HG03521 (cell line): ENCODE data around the gene GRID1.
"Not testable (repeated sequence)": the region's sequence is repeated elsewhere in the genome, so short reads cannot be mapped to it uniquely, and the experiment has no call there.

Experiments
- ATAC-seq: cut with Tn5 transposase; IDR thresholded peaks from one replicate; pipeline ENCODE4 v1.9.1; 2021; ENCODE audit warnings: mild to moderate bottlenecking, moderate library complexity; ENCODE audit not compliant: unreplicated experiment

GRID1 gene

GRCh38 chr10:85719408-85719807 lies 647.2 kb downstream of the GRID1 start:
- no peak for ATAC-seq

DNA sequence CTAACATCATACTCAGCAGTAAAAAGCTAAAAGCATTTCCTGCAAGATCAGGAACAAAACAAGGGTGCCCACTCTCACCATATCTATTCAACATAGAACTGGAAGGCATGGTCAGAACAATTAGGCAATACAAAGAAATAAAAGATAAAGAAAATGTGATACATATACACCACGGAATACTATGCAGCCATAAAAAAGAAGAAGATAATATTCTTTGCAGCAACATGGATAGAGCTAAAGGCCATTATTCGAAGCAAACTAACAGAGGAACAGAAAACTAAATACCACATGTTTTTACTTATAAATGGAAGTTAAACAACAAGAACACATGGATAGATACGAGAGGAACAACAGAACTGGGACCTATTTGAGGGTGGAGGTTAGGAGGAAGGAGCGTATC lies 652.7 kb downstream of the GRID1 start:
- ATAC-seq = no peak

DNA sequence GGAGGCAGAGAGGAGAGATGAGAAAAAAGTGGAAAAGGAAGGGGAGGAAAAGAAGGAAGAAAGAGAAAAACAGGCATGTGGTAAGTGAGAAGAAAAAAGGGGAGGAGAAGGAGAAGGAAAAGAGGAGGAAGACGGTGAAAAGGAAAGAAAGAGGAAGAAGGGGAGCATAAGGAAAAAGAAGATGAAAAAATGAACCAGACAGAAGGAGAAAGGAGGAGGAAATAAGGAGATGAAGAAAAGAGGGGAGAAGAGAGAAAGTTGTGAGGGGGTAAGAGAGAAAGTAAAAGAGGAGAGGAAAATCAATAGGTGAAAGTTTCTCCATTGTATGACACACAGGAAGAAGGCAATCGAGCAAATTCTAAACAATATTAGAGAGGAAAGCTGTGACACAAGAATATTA lies 663.8 kb downstream of the GRID1 start:
- ATAC-seq = no peak

- ATAC-seq = not testable (repeated sequence)
These were observed 667.5 kb downstream of the GRID1 start for GRCh38 chr10:85699066-85699465.

DNA sequence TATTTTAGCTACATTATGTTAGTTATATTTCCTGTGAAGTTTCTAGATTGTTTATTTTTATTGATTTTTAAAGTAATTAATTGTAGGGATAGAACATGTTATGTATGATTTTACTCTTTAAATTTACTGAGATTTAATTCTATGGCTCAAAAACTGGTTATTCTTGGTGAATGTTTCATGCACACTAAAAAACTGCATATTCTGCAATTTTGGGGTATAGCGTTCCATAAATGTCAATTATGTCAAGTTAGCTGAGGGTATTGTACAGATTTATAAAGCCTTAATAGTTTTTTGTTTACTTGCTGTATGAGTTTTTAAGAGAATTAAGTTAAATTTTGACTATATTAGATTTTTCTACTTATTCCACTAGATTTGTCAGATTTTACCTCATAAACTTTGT lies 669.7 kb downstream of the GRID1 start:
- ATAC-seq = no peak

GRCh38 chr10:85682621-85683020 lies 684.0 kb downstream of the GRID1 start:
- no peak for ATAC-seq

DNA sequence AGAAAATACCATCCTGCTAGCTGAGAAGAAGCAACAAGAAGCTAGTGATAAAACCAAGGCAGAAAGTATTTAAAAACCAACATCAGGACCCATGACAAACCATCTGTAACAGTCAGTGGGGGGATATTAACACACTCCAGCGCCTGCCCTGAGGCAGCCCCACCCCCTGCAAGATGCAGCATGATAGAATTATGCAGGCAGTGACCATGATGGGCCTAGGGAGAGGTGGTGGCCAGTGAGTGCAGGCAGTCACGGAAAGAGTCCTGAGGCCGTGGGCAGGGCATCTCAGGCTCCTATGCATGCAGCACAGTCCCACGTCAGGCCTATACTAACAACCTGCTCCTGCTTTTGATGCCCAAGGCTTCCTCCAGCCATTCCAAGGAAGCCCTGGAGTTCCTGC lies 686.9 kb downstream of the GRID1 start:
- ATAC-seq = no peak

DNA sequence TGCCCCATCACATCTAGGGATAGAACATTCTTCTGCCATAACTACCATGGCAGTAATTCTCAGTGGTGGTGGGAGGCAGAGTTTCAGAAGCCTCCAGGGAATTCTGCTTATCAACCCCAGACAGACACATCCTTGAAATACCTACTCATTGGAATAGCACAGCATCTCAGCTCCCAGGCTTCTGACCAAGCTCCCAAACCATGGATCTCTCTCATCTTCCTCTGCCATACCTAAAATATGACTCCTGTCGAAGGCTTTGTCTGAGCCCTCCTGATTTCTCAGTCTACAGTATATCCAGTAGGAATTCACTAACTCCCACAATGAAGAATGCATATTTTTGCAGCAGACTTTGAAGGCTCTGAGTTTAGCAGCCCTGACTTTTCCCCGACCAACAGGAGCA lies 687.5 kb downstream of the GRID1 start:
- ATAC-seq = no peak

GRCh38 chr10:85674851-85675250 lies 691.7 kb downstream of the GRID1 start:
- ATAC-seq = no peak

GRCh38 chr10:85673270-85673669 lies 693.3 kb downstream of the GRID1 start:
- no peak for ATAC-seq

- ATAC-seq = no peak
These were observed 695.1 kb downstream of the GRID1 start for GRCh38 chr10:85671530-85671929.

DNA sequence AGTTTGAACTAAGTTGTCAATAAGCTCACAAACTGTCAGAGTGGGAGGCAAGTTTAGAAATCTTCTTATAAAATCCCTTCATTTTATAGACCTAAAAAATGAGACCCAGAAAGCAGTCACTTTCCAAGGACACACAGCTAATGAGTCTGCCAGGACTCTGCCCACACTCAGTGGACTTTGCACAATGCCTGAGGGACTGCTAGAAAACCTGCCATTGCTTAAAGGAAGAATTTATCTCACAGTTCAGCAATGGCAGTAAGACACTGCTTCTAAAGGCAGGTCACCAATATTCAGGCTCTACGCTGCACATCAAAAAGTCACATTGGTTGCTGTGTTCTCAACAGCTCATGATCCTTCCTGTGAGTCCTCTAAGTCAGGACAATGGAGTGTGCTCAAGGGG lies 698.1 kb downstream of the GRID1 start:
- ATAC-seq = no peak

DNA sequence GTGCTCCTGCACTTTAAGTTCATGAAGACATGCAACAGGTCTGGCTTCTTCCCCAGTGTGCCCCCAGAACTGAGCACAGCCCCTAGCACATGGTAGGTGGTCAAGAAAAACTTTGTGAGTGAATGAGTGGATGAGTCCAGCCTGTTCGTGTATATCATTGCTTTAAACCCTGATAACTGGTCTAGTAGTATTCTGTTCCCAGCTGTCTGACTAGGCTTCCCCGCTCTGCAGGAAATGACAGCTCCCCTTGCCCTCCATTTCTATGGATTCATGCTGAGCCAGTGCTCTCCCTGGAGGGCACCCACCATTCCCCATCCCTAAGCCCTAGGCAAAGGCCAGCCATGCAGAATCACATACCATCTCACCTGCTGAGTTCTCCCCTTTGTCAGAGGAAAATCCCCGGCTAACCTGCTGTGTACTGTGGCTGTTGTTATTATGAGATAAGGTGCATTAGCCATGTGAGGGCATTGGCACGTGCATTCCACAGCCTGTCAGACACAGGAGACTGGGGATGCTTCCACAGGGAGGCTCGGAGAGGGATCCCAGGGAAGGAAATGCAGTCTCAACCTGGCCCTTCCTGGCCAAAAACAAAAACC lies 698.9 kb downstream of the GRID1 start:
- no peak for ATAC-seq

GRCh38 chr10:85666987-85667386 lies 699.6 kb downstream of the GRID1 start:
- ATAC-seq = no peak

DNA sequence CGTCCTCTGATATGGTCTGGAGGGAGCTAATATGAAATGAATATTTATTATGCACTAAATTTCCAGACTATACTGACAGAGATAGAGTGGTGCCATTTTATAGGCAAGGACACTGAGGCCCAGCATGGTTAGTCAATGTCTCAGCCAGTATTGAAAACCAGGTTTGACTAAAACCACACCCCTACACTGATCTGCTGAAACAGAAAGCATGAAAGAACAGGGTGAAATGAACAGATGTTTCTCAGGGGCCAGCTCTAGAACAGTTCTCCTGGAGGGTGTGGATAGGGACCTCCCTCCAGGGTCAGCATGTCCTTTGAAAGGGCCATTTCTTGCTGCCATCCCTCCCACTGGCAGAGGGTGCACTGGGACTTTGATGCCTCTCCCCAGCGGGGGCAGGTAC lies 700.5 kb downstream of the GRID1 start:
- no peak for ATAC-seq

DNA sequence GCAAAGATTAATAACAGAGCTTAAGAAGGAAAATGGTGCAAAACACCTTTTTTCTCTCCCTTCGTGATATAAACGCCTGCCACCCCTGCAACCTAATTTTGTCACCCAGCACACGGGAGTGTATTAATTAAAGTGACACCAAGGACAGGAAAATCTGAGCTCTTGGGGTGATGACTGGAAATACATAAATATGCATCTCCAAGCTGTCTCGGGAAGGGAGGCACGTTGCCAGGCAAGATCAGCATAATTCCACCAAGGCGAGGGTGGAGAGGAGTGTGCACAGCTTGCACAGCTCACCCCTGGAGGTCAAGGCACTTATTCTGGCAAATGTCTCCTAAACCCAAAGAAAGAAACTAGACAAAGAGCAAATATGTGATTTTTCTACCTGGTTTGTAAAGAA lies 700.9 kb downstream of the GRID1 start:
- ATAC-seq = no peak

DNA sequence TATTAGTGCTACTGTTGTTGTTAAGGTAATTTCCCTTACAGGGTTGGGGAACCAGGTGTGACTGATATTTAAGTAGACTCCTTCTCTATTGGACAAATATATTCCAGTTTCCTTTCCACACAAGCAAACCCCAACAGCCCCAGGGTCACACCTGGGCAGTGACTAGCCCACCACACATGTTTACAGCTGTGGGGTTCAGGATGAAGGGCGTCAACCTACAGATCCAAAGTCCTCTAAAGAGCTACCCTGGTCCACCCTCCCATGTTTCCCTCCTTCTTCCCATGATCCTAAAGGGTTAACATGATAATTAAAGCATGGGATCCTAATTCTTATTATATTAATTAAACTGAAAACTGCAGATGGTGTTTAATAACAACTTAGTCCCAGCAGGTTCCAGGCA lies 701.5 kb downstream of the GRID1 start:
- ATAC-seq = no peak

DNA sequence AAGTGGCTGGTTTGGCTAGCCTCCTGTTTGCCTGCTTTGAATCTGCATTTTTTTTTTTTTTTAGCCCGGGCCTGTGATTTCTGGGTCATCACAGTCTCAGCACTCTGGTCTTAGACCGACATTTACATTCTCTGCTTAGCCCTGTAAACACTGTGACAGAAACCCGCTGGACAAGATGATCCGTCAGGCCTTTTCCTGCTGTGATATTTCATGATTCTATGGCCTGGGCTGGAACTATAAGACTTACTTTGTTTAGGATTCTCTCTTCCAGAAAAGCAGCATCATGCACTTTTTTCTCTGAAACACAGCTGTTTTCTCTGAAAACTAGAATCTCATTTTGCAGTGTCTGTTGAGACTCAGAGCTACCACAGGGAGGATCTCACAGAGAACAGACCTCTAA lies 705.5 kb downstream of the GRID1 start:
- no peak for ATAC-seq

GRCh38 chr10:85659331-85659730 lies 707.3 kb downstream of the GRID1 start:
- ATAC-seq = no peak

DNA sequence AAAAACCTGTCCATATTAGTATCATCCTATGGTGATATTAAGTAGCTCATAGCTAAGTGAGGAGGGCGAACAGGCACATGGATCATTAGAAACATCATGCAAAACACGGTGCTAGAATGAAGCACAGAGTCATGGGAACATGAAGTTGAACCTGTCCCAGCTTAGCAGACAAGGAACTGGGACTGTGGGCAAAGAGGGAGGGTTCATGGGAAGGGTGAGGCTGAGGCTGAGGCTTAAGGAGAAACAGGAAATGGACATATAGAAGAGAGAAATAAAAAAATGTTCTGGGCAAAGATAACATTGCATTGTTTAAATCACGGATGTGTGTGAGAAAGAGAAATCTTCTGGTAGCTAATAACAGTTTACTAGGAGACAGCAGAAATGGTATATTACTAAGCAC lies 708.1 kb downstream of the GRID1 start:
- no peak for ATAC-seq

- ATAC-seq = no peak
These were observed 709.0 kb downstream of the GRID1 start for GRCh38 chr10:85657476-85658113.

DNA sequence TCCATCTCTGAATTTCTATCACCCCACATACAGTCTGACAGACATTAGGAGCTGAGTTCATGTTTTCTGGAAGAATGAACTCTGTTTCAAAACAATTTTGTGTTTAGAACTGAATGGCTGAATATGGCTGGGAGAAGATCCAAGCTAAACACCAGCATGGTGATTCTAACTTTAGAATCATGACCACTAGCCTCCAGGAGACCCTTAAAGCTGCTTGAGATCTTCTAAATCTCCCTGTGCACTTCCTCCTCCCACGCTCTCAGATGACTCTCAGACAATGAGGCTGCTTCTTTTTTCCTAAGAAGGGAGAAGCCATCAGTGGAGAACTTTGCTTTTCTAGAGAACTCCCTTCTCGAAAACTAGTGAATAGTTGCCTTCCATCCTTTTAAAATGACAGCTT lies 711.2 kb downstream of the GRID1 start:
- no peak for ATAC-seq

- no peak for ATAC-seq
These were observed 715.1 kb downstream of the GRID1 start for GRCh38 chr10:85651497-85651882.
